RWPE2 (cell line): ENCODE results near the gene IGSF9B.

Experiments
- ATAC-seq: fragments of 200-7000 bp; cut with Tn5 transposase; 3 replicates; pipeline ENCODE4 v1.9.1; 2021; ENCODE audit warnings: low read depth
- DNase-seq: peaks from one replicate; pipeline ENCODE4 v3.0.0-alpha.2; 2020; ENCODE audit warnings: low spot score
- H3K27ac ChIP-seq: fragments of 450-650 bp; 2 replicates; pipeline ENCODE4 v1.5.1; 2017; ENCODE audit warnings: mild to moderate bottlenecking; ENCODE audit not compliant: poor library complexity, severe bottlenecking
- H3K27me3 ChIP-seq: fragments of 250-450 bp; sonication (Bioruptor Pico); 2 replicates; pipeline ENCODE4 v1.5.1; 2021; ENCODE audit warnings: mild to moderate bottlenecking, moderate library complexity; ENCODE audit not compliant: insufficient read depth, poor library complexity, severe bottlenecking
- H3K36me3 ChIP-seq: fragments of 250-450 bp; sonication (Bioruptor Pico); 2 replicates; pipeline ENCODE4 v1.5.1; 2020; ENCODE audit warnings: low read depth, mild to moderate bottlenecking, moderate library complexity
- H3K4me1 ChIP-seq: fragments of 250-450 bp; sonication (Bioruptor Pico); 2 replicates; pipeline ENCODE4 v1.5.1; 2021; ENCODE audit warnings: mild to moderate bottlenecking, moderate library complexity; ENCODE audit not compliant: insufficient read depth, poor library complexity, severe bottlenecking
- H3K4me3 ChIP-seq: fragments of 250-450 bp; sonication (Bioruptor Pico); 2 replicates; pipeline ENCODE4 v1.5.1; 2021; ENCODE audit warnings: mild to moderate bottlenecking, moderate library complexity; ENCODE audit not compliant: severe bottlenecking
- H3K9me3 ChIP-seq: fragments of 250-450 bp; sonication (Bioruptor Pico); 2 replicates; pipeline ENCODE4 v1.5.1; 2021; ENCODE audit warnings: mild to moderate bottlenecking, moderate library complexity; ENCODE audit not compliant: severe bottlenecking
- TF ChIP-seq, protein P1 (sequence below): fragments of 450-650 bp; IDR thresholded peaks from one replicate; pipeline ENCODE4 v1.5.1; 2017; ENCODE audit warnings: mild to moderate bottlenecking, moderate library complexity; ENCODE audit not compliant: poor library complexity, severe bottlenecking

The IGSF9B gene

GRCh38 chr11:133952199-133953190, 4.3 kb downstream of the IGSF9B start:
- TF ChIP-seq, protein P1, sequence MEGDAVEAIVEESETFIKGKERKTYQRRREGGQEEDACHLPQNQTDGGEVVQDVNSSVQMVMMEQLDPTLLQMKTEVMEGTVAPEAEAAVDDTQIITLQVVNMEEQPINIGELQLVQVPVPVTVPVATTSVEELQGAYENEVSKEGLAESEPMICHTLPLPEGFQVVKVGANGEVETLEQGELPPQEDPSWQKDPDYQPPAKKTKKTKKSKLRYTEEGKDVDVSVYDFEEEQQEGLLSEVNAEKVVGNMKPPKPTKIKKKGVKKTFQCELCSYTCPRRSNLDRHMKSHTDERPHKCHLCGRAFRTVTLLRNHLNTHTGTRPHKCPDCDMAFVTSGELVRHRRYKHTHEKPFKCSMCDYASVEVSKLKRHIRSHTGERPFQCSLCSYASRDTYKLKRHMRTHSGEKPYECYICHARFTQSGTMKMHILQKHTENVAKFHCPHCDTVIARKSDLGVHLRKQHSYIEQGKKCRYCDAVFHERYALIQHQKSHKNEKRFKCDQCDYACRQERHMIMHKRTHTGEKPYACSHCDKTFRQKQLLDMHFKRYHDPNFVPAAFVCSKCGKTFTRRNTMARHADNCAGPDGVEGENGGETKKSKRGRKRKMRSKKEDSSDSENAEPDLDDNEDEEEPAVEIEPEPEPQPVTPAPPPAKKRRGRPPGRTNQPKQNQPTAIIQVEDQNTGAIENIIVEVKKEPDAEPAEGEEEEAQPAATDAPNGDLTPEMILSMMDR: no peak
- no peak for ATAC-seq
- Histone ChIP-seq H3K4me3 (no peak overlapping the region), H3K9me3 (no peaks in the 10 kb centered on the region), H3K36me3 (no peaks in the 10 kb centered on the region), H3K27me3 (peaks cover 20% of the 10 kb centered on the region), H3K4me1 (peaks cover 6% of the 10 kb centered on the region), H3K27ac (no peak overlapping the region)
- DNase-seq: no peak

DNA sequence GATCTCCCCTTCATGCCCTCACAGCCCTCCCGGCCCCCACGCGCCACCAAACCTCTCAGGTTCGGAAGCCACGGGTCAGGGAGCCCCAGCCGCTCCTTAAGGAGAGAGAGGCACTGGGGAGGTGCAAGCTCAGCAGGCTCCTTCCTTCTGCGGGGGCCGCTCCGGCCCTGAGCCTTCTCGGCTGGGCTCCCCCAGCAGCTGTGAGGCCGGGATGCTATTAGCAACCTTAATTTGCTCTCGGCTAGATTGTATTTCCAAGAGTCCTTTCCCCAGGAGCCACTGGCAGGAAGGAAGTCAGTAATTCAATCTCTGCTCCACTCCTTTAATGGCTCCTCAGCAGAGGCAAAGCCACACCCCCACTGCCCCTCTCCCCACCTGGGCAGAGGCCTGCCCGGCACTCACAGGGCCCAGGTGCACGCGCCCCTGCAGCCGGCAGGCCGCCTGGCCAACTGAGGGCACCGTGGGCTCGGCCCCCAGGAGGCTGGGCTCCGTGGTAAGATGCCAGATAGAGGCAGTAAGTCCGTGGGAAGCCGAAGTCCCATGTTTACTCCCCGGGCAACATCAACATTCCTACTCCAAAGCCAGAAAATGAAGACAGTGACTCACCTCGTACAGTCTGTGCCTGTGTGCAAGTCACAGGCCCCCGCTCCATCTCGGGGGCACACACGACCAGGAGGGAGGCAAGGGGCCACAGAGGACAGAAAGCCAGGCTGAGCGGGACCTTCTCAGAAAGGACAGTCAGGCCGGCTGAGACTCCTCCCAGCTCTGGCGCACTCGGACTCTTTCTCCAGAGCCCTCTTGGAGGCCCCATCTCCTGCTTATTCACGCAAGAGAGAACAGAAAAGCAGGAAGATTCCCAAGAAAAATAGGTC, 5.2 kb downstream of the IGSF9B start:
- H3K27me3 ChIP-seq: peaks cover 20% of the 10 kb centered on the region
- DNase-seq (no peak), ATAC-seq (peak; percentile 44)
- no peaks in the 10 kb centered on the region for H3K36me3 ChIP-seq
- no peaks in the 10 kb centered on the region for H3K9me3 ChIP-seq
- no peak overlapping the region for H3K4me3 ChIP-seq
- TF ChIP-seq, protein P1: no peak
- no peak overlapping the region for H3K27ac ChIP-seq
- peaks cover 6% of the 10 kb centered on the region for H3K4me1 ChIP-seq

GRCh38 chr11:133950874-133951326, 5.9 kb downstream of the IGSF9B start:
- Histone ChIP-seq H3K27ac (no peak overlapping the region), H3K36me3 (no peaks in the 10 kb centered on the region), H3K9me3 (no peaks in the 10 kb centered on the region), H3K27me3 (peaks cover 17% of the 10 kb centered on the region), H3K4me3 (no peak overlapping the region), H3K4me1 (peaks cover 6% of the 10 kb centered on the region)
- DNase-seq: no peak
- TF ChIP-seq, protein P1: no peak
- ATAC-seq: no peak

DNA sequence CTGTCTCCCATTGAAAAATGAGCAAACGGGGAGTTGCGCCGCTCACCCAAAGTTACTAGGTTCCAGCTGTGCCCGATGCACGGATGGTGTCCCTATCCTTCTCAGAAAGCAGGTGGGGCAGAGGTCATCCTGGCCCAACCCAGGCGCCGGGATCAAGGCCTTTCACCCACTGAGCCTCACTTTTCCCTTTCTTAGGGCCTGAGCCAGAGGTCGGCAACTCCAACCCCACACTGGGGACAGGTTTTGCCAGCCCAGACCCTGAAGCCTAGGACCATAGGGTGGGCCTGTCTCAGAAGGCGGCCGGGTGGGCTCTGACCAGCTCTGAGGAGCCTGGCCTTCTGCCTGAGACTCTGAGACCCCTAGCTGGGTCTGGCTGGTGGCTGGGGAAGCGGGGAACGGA, 6.3 kb downstream of the IGSF9B start:
- no peaks in the 10 kb centered on the region for H3K36me3 ChIP-seq
- TF ChIP-seq, protein P1: no peak
- peaks cover 6% of the 10 kb centered on the region for H3K4me1 ChIP-seq
- no peak overlapping the region for H3K4me3 ChIP-seq
- no peak for DNase-seq
- ATAC-seq: no peak
- H3K9me3 ChIP-seq: no peaks in the 10 kb centered on the region
- peaks cover 14% of the 10 kb centered on the region for H3K27me3 ChIP-seq
- no peak overlapping the region for H3K27ac ChIP-seq
